Measurements from ENCODE around the gene PDS5A.

PDS5A gene

DNA sequence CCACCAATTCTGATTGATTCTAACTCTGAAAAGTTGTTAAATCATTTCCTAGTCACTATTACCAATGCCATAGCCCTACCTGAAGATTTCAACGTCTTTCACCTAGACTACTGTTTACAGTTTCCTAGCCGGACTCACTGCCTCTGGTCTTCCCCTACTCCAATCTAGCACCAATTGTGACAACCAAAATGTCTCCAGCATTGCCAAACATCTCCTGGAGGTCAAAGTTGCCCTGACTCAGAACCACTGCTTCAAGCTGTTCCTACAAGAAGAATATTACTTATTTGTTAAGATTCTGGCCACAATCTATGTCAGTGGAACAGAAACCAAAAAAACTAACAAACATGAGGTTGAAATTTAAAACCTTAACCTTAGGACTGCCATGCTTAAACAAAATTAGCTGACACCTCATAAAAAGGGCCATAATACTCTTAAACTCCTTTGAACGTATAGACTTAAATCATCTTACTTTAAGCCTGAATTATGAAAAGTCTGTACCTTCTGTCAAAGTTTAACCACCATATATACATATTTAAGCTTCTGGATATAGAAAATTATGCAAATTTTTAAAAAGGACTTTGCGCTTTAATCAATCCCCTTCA lies 2.1 kb downstream of the PDS5A start:
- TF ChIP-seq, protein P1, sequence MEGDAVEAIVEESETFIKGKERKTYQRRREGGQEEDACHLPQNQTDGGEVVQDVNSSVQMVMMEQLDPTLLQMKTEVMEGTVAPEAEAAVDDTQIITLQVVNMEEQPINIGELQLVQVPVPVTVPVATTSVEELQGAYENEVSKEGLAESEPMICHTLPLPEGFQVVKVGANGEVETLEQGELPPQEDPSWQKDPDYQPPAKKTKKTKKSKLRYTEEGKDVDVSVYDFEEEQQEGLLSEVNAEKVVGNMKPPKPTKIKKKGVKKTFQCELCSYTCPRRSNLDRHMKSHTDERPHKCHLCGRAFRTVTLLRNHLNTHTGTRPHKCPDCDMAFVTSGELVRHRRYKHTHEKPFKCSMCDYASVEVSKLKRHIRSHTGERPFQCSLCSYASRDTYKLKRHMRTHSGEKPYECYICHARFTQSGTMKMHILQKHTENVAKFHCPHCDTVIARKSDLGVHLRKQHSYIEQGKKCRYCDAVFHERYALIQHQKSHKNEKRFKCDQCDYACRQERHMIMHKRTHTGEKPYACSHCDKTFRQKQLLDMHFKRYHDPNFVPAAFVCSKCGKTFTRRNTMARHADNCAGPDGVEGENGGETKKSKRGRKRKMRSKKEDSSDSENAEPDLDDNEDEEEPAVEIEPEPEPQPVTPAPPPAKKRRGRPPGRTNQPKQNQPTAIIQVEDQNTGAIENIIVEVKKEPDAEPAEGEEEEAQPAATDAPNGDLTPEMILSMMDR (IDR thresholded peaks at IDR 0.05) = no peak

DNA sequence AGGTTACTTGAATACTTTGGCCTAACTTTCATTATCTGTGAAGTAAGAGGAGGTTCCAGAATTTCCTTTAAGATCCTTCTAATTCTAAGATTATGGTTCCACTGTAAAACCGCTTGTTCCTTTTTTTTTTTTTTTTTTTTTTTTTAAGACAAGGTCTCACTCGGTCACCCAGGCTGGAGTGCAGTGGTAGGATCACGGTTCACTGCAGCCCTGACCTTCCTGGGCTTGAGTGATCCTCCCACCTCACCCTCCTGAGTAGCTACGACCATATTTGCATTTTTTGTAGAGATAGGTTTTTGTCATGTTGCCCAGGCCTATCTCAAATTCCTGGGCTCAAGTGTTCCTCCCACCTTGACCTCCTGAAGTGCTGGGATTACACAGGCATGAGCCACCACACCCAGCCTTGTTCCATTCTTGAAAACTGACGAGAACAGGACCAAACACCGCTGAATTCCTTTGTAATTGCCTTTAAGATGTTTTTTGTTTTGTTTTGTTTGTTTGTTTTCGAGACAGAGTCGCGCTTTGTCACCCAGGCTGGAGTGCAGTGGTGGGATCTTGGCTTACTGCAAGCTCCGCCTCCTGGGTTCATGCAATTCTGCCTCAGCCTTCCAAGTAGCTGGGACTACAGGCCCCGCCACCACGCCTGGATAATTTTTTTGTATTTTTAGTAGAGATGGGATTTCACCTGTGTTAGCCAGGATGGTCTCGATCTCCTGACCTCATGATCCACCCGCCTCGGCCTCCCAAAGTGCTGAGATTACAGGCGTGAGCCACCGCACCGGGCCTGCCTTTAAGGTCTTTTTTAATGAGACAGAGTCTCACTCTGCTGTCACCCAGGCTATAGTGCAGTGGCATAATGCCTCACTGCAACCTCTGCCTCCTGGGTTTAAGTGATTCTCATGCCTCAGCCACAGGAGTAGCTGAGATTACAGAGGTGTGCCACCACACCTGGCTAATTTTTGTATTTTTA lies 6.8 kb downstream of the PDS5A start:
- TF ChIP-seq, protein P1 (IDR thresholded peaks at IDR 0.05) = no peak

DNA sequence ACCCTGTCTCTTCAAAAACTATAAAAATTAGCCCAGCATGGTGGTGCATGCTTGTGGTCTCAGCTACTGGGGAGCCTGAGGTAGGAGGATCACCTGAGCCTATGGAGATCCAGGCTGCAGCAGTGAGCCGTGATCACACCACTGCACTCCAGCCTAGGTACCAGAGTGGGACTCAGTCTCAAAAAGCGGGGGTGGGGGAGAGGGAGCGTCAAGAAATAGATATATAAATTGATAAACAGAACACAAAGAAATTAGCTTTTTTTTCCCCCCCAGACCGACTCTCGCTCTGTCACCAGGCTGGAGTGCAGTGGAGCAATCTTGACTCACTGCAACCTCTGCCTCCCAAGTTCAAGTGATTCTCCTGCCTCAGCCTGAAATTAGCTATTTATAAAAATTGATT lies 14.1 kb downstream of the PDS5A start:
- TF ChIP-seq, protein P1 (IDR thresholded peaks at IDR 0.05) = no peak

DNA sequence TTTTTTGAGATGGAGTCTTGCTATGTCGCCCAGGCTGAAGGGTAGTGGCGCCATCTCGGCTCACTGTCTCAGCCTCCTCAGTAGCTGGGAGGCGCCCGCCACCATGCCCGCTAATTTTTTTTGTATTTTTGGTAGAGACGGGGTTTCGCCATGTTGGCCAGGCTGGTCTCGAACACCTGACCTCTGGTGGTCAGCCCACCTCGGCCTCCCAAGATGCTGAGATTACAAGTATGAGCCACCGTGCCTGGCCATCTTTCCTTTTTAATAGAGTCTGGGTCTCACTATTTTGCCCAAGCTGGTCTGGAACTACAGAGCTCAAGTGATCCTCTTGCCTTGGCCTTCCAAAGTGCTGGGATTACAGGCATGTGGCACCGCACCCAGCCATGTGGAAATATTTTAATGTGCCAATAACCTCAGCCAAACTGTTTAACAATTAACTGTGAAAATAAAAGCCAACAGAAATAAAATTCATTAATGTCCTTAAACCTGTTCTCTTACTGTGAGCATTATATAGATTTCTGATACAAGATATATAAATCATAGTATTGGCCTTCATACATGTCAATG lies 16.3 kb downstream of the PDS5A start:
- TF ChIP-seq, protein P1 (IDR thresholded peaks at IDR 0.05) = no peak

DNA sequence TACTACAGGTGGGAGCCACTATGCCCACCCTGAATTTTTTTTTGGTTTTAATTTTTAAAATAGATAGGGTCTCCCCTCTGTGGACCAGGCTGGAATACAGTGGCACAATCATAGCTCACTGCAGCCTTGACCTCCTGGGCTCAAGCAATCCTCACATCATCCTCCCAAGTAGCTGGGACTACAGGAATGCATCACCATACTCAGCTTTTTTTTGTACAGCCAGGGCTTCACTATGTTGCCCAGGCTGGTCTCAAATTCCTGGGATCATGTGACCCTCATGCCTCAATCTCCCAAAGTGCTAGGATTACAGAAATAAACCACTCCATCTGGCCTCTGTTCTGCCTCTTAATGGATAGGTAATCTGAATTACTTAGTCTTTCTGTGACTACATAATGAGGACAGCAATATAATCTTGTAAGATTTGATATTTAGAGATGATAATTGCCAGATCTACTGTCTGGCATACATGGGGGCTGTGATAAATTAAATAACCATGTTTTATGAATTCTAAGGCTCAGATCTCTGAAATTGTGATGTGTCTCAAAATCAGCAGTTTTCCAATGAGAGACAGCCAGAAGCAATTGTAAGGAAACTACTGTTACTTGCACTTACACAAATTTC lies 26.7 kb downstream of the PDS5A start:
- TF ChIP-seq, protein P1 (IDR thresholded peaks at IDR 0.05) = no peak

DNA sequence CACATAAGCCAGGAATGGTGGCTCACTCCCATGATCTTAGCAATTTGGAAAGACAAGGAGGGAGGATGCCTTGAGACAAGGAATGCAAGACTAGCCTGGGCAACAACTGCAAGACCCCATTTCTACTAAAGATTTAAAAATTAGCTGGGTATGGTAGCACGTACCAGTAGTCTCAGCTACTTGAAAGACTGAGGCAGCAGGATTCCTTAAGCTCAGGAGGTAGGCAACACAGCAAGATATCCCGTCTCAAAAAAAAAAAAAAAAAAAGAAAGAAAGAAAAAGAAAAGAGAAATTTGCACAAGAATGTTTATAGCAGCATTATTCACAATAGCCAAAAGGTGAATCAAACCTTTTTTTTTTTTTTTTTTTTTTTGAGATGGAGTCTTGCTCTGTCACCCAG lies 29.7 kb downstream of the PDS5A start:
- TF ChIP-seq, protein P1 (IDR thresholded peaks at IDR 0.05) = no peak

DNA sequence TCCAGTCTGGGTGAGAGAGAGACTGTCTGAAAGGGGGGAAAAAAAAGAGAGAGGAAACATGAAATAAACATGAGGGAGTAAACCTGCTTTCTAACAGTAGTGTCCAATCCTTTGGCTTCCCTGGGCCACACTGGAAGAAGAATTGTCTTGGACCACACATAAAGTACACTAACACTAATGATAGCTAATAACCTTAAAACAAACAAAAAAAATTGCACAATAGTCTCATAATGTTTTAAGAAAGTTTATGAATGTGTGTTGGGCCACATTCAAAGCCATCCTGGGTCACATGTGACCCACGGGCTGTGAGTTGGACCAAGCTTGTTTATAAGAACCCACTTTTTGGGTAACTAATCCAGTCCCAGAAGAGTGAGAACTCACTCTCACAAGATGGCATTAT lies 30.3 kb downstream of the PDS5A start:
- TF ChIP-seq, protein P1 (IDR thresholded peaks at IDR 0.05) = no peak
